H9 (cell line): Measurements from ENCODE around the gene SPINK7. TPM values are rescaled to one million over a fixed set of nuclear protein-coding genes. Genes with fewer than 3 reads are reported as not detected.

ENCODE experiments used
- DNase-seq: peaks from one replicate; pipeline ENCODE4 v3.0.0-alpha.2; 2017
- H2AFZ ChIP-seq: one replicate; pipeline ENCODE4 v1.6.1; 2013; ENCODE audit warnings: mild to moderate bottlenecking, low read length, control low read depth, moderate library complexity
- H2AK5ac ChIP-seq: 2 replicates; pipeline ENCODE4 v1.6.1; 2013; ENCODE audit warnings: low read length, control low read depth, mixed read lengths; ENCODE audit not compliant: insufficient read length
- H2BK120ac ChIP-seq: one replicate; pipeline ENCODE4 v1.6.1; 2013; ENCODE audit warnings: low read depth, mild to moderate bottlenecking, low read length, control low read depth, inconsistent platforms; ENCODE audit not compliant: poor library complexity, severe bottlenecking
- H2BK12ac ChIP-seq: 2 replicates; pipeline ENCODE4 v1.6.1; 2013; ENCODE audit warnings: low read length, control low read depth, mixed read lengths, low read depth; ENCODE audit not compliant: insufficient read length
- H2BK15ac ChIP-seq: 2 replicates; pipeline ENCODE4 v1.6.1; 2013; ENCODE audit warnings: low read depth, low read length, control low read depth
- H2BK20ac ChIP-seq: one replicate; pipeline ENCODE4 v1.6.1; 2013; ENCODE audit warnings: low read depth, mild to moderate bottlenecking, low read length, control low read depth, inconsistent platforms; ENCODE audit not compliant: poor library complexity, severe bottlenecking
- H2BK5ac ChIP-seq: 2 replicates; pipeline ENCODE4 v1.6.1; 2013; ENCODE audit warnings: low read length, control low read depth, mixed read lengths; ENCODE audit not compliant: insufficient read length
- H3K14ac ChIP-seq: 2 replicates; pipeline ENCODE4 v1.6.1; 2013; ENCODE audit warnings: low read length, control low read depth; ENCODE audit not compliant: insufficient read depth
- H3K18ac ChIP-seq: 2 replicates; pipeline ENCODE4 v1.6.1; 2013; ENCODE audit warnings: low read depth, mild to moderate bottlenecking, mixed read lengths, low read length, control low read depth; ENCODE audit not compliant: insufficient read length
- H3K23ac ChIP-seq: 2 replicates; pipeline ENCODE4 v1.6.1; 2013; ENCODE audit warnings: low read length, control low read depth, mixed read lengths, low read depth; ENCODE audit not compliant: insufficient read length
- H3K23me2 ChIP-seq: 2 replicates; pipeline ENCODE4 v1.6.1; 2013; ENCODE audit warnings: low read depth, mild to moderate bottlenecking, mixed read lengths, low read length, control low read depth; ENCODE audit not compliant: insufficient read length, poor library complexity, severe bottlenecking
- H3K27ac ChIP-seq: 2 replicates; pipeline ENCODE4 v1.5.1; 2013; ENCODE audit warnings: low read length, control low read depth, mixed read lengths, low read depth; ENCODE audit not compliant: insufficient read length
- H3K27me3 ChIP-seq: 2 replicates; pipeline ENCODE4 v1.6.1; 2013; ENCODE audit warnings: low read length, control low read depth, inconsistent platforms; ENCODE audit not compliant: insufficient read depth
- H3K4ac ChIP-seq: 2 replicates; pipeline ENCODE4 v1.6.1; 2013; ENCODE audit warnings: low read depth, mild to moderate bottlenecking, control low read depth, inconsistent platforms, low read length, moderate library complexity
- H3K4me1 ChIP-seq: 2 replicates; pipeline ENCODE4 v1.6.1; 2013; ENCODE audit warnings: low read length, control low read depth, inconsistent platforms; ENCODE audit not compliant: insufficient read depth
- H3K4me2 ChIP-seq: 2 replicates; pipeline ENCODE4 v1.6.1; 2013; ENCODE audit warnings: low read length, control low read depth, mixed read lengths; ENCODE audit not compliant: insufficient read length, insufficient read depth
- H3K56ac ChIP-seq: 2 replicates; pipeline ENCODE4 v1.6.1; 2013; ENCODE audit warnings: low read depth, mild to moderate bottlenecking, mixed read lengths, low read length, control low read depth; ENCODE audit not compliant: insufficient read length
- H3K79me1 ChIP-seq: 2 replicates; pipeline ENCODE4 v1.6.1; 2013; ENCODE audit warnings: low read depth, mild to moderate bottlenecking, moderate library complexity, low read length, control low read depth, inconsistent platforms; ENCODE audit not compliant: insufficient read depth, poor library complexity, severe bottlenecking
- H3K79me2 ChIP-seq: 2 replicates; pipeline ENCODE4 v1.6.1; 2013; ENCODE audit warnings: low read length, control low read depth, inconsistent platforms; ENCODE audit not compliant: insufficient read depth
- H3K9ac ChIP-seq: 2 replicates; pipeline ENCODE4 v1.6.1; 2013; ENCODE audit warnings: low read length, control low read depth, mixed read lengths; ENCODE audit not compliant: insufficient read length; ENCODE audit errors: extremely low read depth
- H3K9me3 ChIP-seq: one replicate; pipeline ENCODE4 v1.6.1; 2013; ENCODE audit warnings: low read depth, low read length, inconsistent platforms; ENCODE audit not compliant: control insufficient read depth
- H3T11ph ChIP-seq: one replicate; pipeline ENCODE4 v1.6.1; 2013; ENCODE audit warnings: mild to moderate bottlenecking, low read length, control low read depth, inconsistent platforms
- H4K20me1 ChIP-seq: one replicate; pipeline ENCODE4 v1.6.1; 2013; ENCODE audit not compliant: control insufficient read depth, insufficient read length, insufficient read depth
- H4K5ac ChIP-seq: 2 replicates; pipeline ENCODE4 v1.6.1; 2013; ENCODE audit warnings: low read depth, mild to moderate bottlenecking, mixed read lengths, low read length, control low read depth; ENCODE audit not compliant: insufficient read length
- H4K8ac ChIP-seq: replicated peaks from 2 replicates; pipeline ENCODE4 v1.6.1; 2013; ENCODE audit warnings: low read length, control low read depth, mixed read lengths, low read depth; ENCODE audit not compliant: insufficient read length
- H4K91ac ChIP-seq: 2 replicates; pipeline ENCODE4 v1.6.1; 2013; ENCODE audit warnings: low read depth, mild to moderate bottlenecking, moderate library complexity, mixed read lengths, low read length, control low read depth; ENCODE audit not compliant: insufficient read length
- H3K27ac Mint-ChIP-seq, 3 experiments: 2 replicates in 2 of 3; 3 replicates in 1 of 3; pipeline ENCODE4 v1.8.0; 2020 to 2021; ENCODE audit warnings: mixed read lengths in 3 of 3, mild to moderate bottlenecking in 1 of 3, moderate library complexity in 1 of 3
- H3K27me3 Mint-ChIP-seq: 2 replicates; pipeline ENCODE4 v1.8.0; 2021; ENCODE audit warnings: low read depth, mild to moderate bottlenecking, moderate library complexity, mixed read lengths
- H3K36me3 Mint-ChIP-seq, 3 experiments: 2 replicates in 2 of 3; 3 replicates in 1 of 3; pipeline ENCODE4 v1.8.0; 2020 to 2021; ENCODE audit warnings: low read depth in 3 of 3, mixed read lengths in 3 of 3; ENCODE audit not compliant: insufficient read depth in 1 of 3
- H3K4me1 Mint-ChIP-seq, 2 experiments: 2 replicates each; pipeline ENCODE4 v1.8.0; 2020; ENCODE audit warnings: mixed read lengths in 2 of 2
- H3K4me3 Mint-ChIP-seq, 2 experiments: 2 replicates in 1 of 2; 3 replicates in 1 of 2; pipeline ENCODE4 v1.8.0; 2020 to 2021; ENCODE audit warnings: mild to moderate bottlenecking in 2 of 2, mixed read lengths in 2 of 2, moderate library complexity in 1 of 2
- H3K9me3 Mint-ChIP-seq, 2 experiments: 2 replicates in 1 of 2; 3 replicates in 1 of 2; pipeline ENCODE4 v1.8.0; 2020; ENCODE audit warnings: mild to moderate bottlenecking in 2 of 2, mixed read lengths in 2 of 2, moderate library complexity in 1 of 2
- CTCF ChIP-seq: fragments of 200-600 bp; sonication (generic); conservative IDR thresholded peaks from 3 replicates; pipeline ENCODE4 v1.8.0; 2021; ENCODE audit warnings: antibody characterized with exemption, mild to moderate bottlenecking
- WGBS: extraction: QIAGEN DNeasy Blood & Tissue Kit; methylation state at CpG from one replicate; pipeline ENCODE4 v1.1.7; 2013; ENCODE audit warnings: missing lambda C conversion rate, low lambda C conversion rate, mixed read lengths; ENCODE audit not compliant: insufficient read length; ENCODE audit errors: extremely low coverage; 5-methylcytosine and 5-hydroxymethylcytosine counted together
- total RNA-seq: library from RNA; stranded (reverse); gene quantifications from 2 replicates; pipeline ENCODE4 v1.2.1, GENCODE V29; 2021

SPINK7 gene
- total RNA-seq, 1 experiment from 2014 or later = not detected

- Mint-ChIP-seq H3K4me3 (no peak overlapping the region), H3K36me3 (no peaks in the 10 kb centered on the region), H3K27ac (no peak overlapping the region), H3K27me3 (no peaks in the 10 kb centered on the region), H3K9me3 (no peaks in the 10 kb centered on the region), H3K4me1 (0 out of 4 replicates have a peak, but pooled peaks cover 0 to 6% of the 10 kb centered on the region in 2 experiments)
- no peak overlapping the region for H3K14ac ChIP-seq
- no peak for DNase-seq
- no peak overlapping the region for H2BK120ac ChIP-seq
- no CpG with 5 or more reads among the region's 2 CpGs for WGBS
- H4K20me1 ChIP-seq = no peaks in the 10 kb centered on the region
- no peak overlapping the region for H3K4ac ChIP-seq
- H3K27me3 ChIP-seq = no peaks in the 10 kb centered on the region
- H3K18ac ChIP-seq = no peak overlapping the region
- no peaks in the 10 kb centered on the region for H3K4me1 ChIP-seq
- H3K9me3 ChIP-seq = no peaks in the 10 kb centered on the region
- H3K23me2 ChIP-seq = no peaks in the 10 kb centered on the region
- no peak overlapping the region for H3T11ph ChIP-seq
- H4K5ac ChIP-seq = no peak overlapping the region
- H3K79me2 ChIP-seq = no peaks in the 10 kb centered on the region
- H2BK20ac ChIP-seq = no peak overlapping the region
- no peaks in the 10 kb centered on the region for H3K79me1 ChIP-seq
- H3K4me2 ChIP-seq = no peak overlapping the region
- H2BK12ac ChIP-seq = no peak overlapping the region
- no peak overlapping the region for H4K91ac ChIP-seq
- no peak overlapping the region for H2BK5ac ChIP-seq
- TF ChIP-seq CTCF = no peak
- no peak overlapping the region for H3K9ac ChIP-seq
- no peak overlapping the region for H2BK15ac ChIP-seq
- H4K8ac ChIP-seq = no peak overlapping the region
- no peak overlapping the region for H3K23ac ChIP-seq
- no peak overlapping the region for H2AFZ ChIP-seq
- H2AK5ac ChIP-seq = no peak overlapping the region
- no peak overlapping the region for H3K56ac ChIP-seq
- H3K27ac ChIP-seq = no peak overlapping the region
Measured at GRCh38 chr5:148342371-148343045, 30.3 kb downstream of the SPINK7 start.
